Stomach smooth muscle (tissue), 2 donors: ENCODE measurements around the gene C15orf62.

Experiments used
- H3K27ac ChIP-seq: one replicate; pipeline ENCODE4 v1.7.0; 2013; ENCODE audit warnings: mild to moderate bottlenecking, low read length, inconsistent platforms
- H3K27me3 ChIP-seq, 2 donors: one replicate each; pipeline ENCODE4 v1.7.0; 2013; ENCODE audit warnings: low read length in 2 of 2; ENCODE audit not compliant: insufficient read depth in 2 of 2, control insufficient read depth in 1 of 2
- H3K36me3 ChIP-seq, 2 donors: one replicate each; pipeline ENCODE4 v1.7.0; 2013; ENCODE audit warnings: low read length in 2 of 2; ENCODE audit not compliant: control insufficient read depth in 2 of 2, insufficient read depth in 2 of 2
- H3K4me1 ChIP-seq: one replicate; pipeline ENCODE4 v1.7.0; 2013; ENCODE audit warnings: low read length; ENCODE audit not compliant: control insufficient read depth, insufficient read depth
- H3K4me3 ChIP-seq, 2 donors: one replicate each; pipeline ENCODE4 v1.7.0; 2013; ENCODE audit warnings: low read length in 2 of 2
- H3K9ac ChIP-seq, 2 donors: one replicate each; pipeline ENCODE4 v1.7.0; 2013; ENCODE audit warnings: low read length in 2 of 2, mild to moderate bottlenecking in 1 of 2
- H3K9me3 ChIP-seq, 2 donors: one replicate each; pipeline ENCODE4 v1.7.0; 2013; ENCODE audit warnings: low read length in 2 of 2; ENCODE audit not compliant: control insufficient read depth in 2 of 2
- donor health status: healthy.
- donor health status: Pancreatic carcinoma.

Gene C15orf62

GRCh38 chr15:40755812-40756208, 14.0 kb upstream of the C15orf62 start:
- peaks cover 10% of the 10 kb centered on the region for H3K4me1 ChIP-seq
- peak overlapping the region; percentile 83 to 84 for H3K9ac ChIP-seq
- H3K9me3 ChIP-seq: no peaks in the 10 kb centered on the region
- no peaks in the 10 kb centered on the region for H3K27me3 ChIP-seq
- peaks cover 0 to 16% of the 10 kb centered on the region in 2 donors for H3K36me3 ChIP-seq
- H3K4me3 ChIP-seq: peak overlapping the region; percentile 83 to 91
- H3K27ac ChIP-seq: peak overlapping the region; percentile 70

GRCh38 chr15:40756938-40757337, 12.8 kb upstream of the C15orf62 start:
- Histone ChIP-seq H3K27ac (no peak overlapping the region), H3K4me3 (no peak overlapping the region), H3K4me1 (peaks cover 10% of the 10 kb centered on the region)

GRCh38 chr15:40759961-40760360, 9.8 kb upstream of the C15orf62 start:
- Histone ChIP-seq H3K36me3 (peaks cover 0 to 3% of the 10 kb centered on the region in 2 donors), H3K27ac (no peak overlapping the region), H3K27me3 (no peaks in the 10 kb centered on the region), H3K9me3 (no peaks in the 10 kb centered on the region), H3K4me3 (no peak overlapping the region), H3K4me1 (peaks cover 26% of the 10 kb centered on the region), H3K9ac (no peak overlapping the region)

More at GRCh38 chr15:40756938-40757337, 12.8 kb upstream of the C15orf62 start:
- no peak overlapping the region for H3K9ac ChIP-seq
- no peaks in the 10 kb centered on the region for H3K9me3 ChIP-seq
- no peaks in the 10 kb centered on the region for H3K27me3 ChIP-seq
- H3K36me3 ChIP-seq: peaks cover 0 to 6% of the 10 kb centered on the region in 2 donors

- H3K36me3 ChIP-seq: peaks cover 0 to 3% of the 10 kb centered on the region in 2 donors
- H3K9me3 ChIP-seq: no peaks in the 10 kb centered on the region
- H3K4me3 ChIP-seq: peak overlapping the region; percentile 59 to 76
- peak overlapping the region in 1 of 2 donors; percentile 20 for H3K9ac ChIP-seq
- no peaks in the 10 kb centered on the region for H3K27me3 ChIP-seq
- H3K4me1 ChIP-seq: peaks cover 23% of the 10 kb centered on the region
- peak overlapping the region; percentile 55 for H3K27ac ChIP-seq
Measured at GRCh38 chr15:40762919-40763800, 6.6 kb upstream of the C15orf62 start.

GRCh38 chr15:40763801-40764628, 5.8 kb upstream of the C15orf62 start, which contains the start of gene GCHFR:
TSS of gene GCHFR (plus strand) at chr15:40764068. CDS start at chr15:40764181, 113 bp downstream.
- no peaks in the 10 kb centered on the region for H3K9me3 ChIP-seq

GRCh38 chr15:40764629-40765103, 5.1 kb upstream of the C15orf62 start:
- peak overlapping the region; percentile 59 to 76 for H3K4me3 ChIP-seq
- H3K27ac ChIP-seq: peak overlapping the region; percentile 55
- H3K9me3 ChIP-seq: no peaks in the 10 kb centered on the region
- H3K4me1 ChIP-seq: peaks cover 31% of the 10 kb centered on the region
- no peaks in the 10 kb centered on the region for H3K27me3 ChIP-seq
- peak overlapping the region in 1 of 2 donors; percentile 60 for H3K9ac ChIP-seq
- H3K36me3 ChIP-seq: peaks cover 0 to 3% of the 10 kb centered on the region in 2 donors

More at GRCh38 chr15:40763801-40764628, 5.8 kb upstream of the C15orf62 start, which contains the start of gene GCHFR:
- Histone ChIP-seq H3K4me3 (peak within 1 kb of the TSS; percentile 59 to 76), H3K9ac (peak within 1 kb of the TSS; percentile 20 to 60), H3K4me1 (peaks cover 26% of the 10 kb centered on the region), H3K36me3 (peaks cover 0 to 3% of the 10 kb centered on the region in 2 donors), H3K27me3 (no peaks in the 10 kb centered on the region), H3K27ac (peak within 1 kb of the TSS; percentile 55)

- Histone ChIP-seq H3K36me3 (peaks cover 0 to 3% of the 10 kb centered on the region in 2 donors), H3K27ac (no peak overlapping the region), H3K4me1 (peaks cover 32% of the 10 kb centered on the region), H3K4me3 (no peak overlapping the region), H3K27me3 (no peaks in the 10 kb centered on the region), H3K9ac (no peak overlapping the region), H3K9me3 (no peaks in the 10 kb centered on the region)
Measured at GRCh38 chr15:40766194-40766815, 3.5 kb upstream of the C15orf62 start.

- Histone ChIP-seq H3K9ac (no peak overlapping the region), H3K4me3 (no peak overlapping the region), H3K4me1 (peaks cover 32% of the 10 kb centered on the region), H3K36me3 (peaks cover 2 to 5% of the 10 kb centered on the region in 2 donors), H3K27me3 (no peaks in the 10 kb centered on the region), H3K9me3 (no peaks in the 10 kb centered on the region), H3K27ac (no peak overlapping the region)
Measured at GRCh38 chr15:40766906-40767837, 2.6 kb upstream of the C15orf62 start.

- no peak overlapping the region for H3K27ac ChIP-seq
- H3K4me1 ChIP-seq: peaks cover 28% of the 10 kb centered on the region
- H3K9me3 ChIP-seq: no peaks in the 10 kb centered on the region
- H3K27me3 ChIP-seq: no peaks in the 10 kb centered on the region
- no peak overlapping the region for H3K9ac ChIP-seq
- H3K36me3 ChIP-seq: peaks cover 5 to 8% of the 10 kb centered on the region in 2 donors
- no peak overlapping the region for H3K4me3 ChIP-seq
Measured at GRCh38 chr15:40767838-40768500, 1.8 kb upstream of the C15orf62 start.
